Kidney glomerular epithelial cell (primary cell): ENCODE data around the gene CWC25.
"Not testable (repeated sequence)": the region's sequence is repeated elsewhere in the genome, so short reads cannot be mapped to it uniquely, and the experiment has no call there.

Experiments
- DNase-seq: peaks from one replicate; lab custom pipeline; 2025; lab: John Stamatoyannopoulos, UW

Gene CWC25

GRCh38 chr17:38852771-38853291 lies 27.7 kb upstream of the CWC25 start:
- DNase-seq: no peak

- DNase-seq: no peak
Observed at GRCh38 chr17:38851434-38851833, 26.3 kb upstream of the CWC25 start.

GRCh38 chr17:38850374-38850773 lies 25.3 kb upstream of the CWC25 start:
- no peak for DNase-seq

DNA sequence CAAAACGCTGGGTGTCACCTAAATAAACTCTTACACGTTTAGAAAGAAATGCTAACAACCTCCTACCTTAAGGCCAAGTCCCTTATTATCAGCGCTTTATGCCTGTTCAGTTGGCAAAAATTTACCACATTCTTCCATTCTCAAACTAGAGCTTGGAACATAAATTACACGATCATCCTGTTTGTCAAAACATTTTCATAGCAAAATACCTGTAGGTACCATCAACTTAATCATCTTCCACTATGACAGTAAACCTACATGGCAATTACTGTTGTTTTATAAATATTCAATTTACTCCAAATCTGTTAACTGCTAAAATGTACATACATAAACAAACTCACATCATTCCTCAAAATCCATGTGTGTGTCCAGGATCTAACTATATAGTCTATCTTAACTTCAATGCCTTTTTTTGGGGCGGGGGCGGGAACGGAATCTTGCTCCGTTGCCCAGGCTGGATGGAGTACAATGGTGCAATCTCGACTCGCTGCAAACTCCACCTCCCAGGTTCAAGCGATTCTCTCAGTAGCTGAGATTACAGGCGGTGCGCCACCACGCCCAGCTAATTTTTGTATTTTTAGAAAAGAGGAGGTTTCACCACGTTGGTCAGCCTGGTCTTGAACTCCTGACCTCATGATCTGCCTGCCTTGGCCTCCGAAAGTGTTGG lies 24.0 kb upstream of the CWC25 start:
- no peak for DNase-seq

GRCh38 chr17:38848557-38848891 lies 23.4 kb upstream of the CWC25 start:
- DNase-seq: no peak

DNA sequence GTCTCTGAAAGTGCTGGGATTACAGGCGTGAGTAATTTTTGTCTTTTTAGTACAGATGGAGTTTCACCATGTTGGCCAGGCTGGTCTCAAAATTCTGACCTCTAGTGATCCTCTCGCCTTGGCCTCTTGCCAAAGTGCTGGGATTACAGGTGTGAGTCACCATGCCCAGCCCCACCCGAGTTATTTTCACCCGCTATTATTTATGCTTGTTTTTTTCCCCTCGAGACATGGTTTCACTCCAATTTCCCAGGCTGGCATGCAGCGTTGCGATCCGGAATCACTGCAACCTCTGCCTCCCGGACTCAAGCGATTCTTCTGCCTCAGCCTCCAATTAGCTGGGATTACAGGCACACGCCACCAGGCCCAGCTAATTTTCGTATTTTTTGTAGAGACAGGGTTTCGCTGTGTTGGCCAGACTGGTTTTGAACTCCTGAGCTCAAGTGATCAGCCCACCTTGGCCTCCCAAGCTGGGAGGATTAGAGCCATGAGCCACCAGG lies 19.2 kb upstream of the CWC25 start:
- DNase-seq: no peak

DNA sequence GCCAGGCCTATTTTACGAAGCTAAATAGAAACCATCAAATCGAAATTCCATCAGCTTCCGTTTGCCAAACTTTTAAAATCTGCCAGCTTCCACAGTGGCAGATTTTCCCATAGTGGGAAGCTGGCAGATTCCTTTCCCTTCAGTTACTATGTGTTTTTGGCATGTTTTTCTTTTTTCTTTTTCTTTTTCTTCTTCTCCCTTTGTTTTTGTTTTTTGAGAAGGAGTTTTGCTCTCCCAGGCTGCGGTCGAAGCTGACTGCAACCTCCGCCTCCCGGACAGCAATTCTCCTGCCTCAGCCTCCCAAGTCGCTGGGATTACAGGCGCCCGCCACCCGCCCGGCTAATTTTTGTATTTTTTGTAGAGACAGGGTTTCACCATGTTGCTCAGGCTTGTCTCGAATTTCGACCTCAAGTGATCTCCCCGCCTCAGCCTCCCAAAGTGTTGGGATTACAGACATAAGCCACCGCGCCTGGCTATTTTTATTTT lies 684 bp upstream of the CWC25 start:
- DNase-seq: no peak

DNA sequence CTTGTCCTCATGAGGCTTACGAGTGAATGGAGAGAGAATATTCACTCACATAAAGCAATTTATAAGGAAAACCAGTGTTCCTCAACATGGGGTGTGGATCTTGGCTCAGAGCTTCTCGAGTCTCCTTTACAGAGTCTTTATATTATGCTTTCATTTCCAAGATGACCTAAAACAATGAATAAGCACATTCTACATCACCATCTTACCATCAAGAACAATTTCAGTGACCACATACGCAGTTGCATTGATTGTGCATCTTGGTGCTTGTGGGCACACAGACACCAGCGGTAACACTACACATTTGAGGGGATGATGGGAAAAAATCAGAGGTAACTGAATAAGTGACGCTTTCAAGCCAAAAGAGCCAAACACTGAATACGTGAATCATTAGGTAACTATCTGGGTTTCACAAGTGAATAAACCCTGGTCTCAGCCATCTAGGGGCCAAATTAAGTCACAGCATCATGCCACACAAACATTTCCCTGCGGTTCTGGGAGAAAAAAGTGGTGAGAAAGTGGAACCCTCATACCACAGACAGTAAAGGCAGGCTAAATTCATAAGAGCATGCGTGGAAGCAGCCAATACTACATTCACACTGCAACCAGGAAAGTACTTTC lies 9.4 kb downstream of the CWC25 start:
- DNase-seq: peak; percentile 60

- DNase-seq: no peak
Observed at GRCh38 chr17:38809828-38810227, 15.3 kb downstream of the CWC25 start.

DNA sequence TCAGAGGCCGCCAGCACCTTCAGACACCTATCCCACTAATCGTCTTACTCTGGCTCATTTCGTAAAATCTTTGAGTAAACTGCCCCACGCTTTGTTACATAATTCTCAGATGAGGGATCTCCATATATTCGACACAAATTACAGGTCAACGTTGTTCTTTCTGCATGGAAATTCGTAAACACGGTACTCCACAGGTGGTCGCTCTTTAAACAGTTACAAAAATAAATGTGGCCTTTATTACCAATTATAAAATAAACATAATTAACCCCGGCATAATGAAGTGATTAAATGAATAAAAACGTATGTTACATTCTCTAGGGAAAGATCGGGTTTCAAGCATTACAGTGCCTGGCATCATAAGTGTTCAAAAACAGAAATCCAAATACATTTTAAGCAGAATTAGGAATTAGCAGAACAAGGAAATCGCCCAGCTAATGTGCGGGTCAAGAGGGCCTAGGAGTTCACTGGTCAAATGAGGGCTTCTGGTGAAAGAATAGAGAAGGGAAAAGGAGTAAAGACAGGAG lies 24.8 kb downstream of the CWC25 start:
- no peak for DNase-seq

DNA sequence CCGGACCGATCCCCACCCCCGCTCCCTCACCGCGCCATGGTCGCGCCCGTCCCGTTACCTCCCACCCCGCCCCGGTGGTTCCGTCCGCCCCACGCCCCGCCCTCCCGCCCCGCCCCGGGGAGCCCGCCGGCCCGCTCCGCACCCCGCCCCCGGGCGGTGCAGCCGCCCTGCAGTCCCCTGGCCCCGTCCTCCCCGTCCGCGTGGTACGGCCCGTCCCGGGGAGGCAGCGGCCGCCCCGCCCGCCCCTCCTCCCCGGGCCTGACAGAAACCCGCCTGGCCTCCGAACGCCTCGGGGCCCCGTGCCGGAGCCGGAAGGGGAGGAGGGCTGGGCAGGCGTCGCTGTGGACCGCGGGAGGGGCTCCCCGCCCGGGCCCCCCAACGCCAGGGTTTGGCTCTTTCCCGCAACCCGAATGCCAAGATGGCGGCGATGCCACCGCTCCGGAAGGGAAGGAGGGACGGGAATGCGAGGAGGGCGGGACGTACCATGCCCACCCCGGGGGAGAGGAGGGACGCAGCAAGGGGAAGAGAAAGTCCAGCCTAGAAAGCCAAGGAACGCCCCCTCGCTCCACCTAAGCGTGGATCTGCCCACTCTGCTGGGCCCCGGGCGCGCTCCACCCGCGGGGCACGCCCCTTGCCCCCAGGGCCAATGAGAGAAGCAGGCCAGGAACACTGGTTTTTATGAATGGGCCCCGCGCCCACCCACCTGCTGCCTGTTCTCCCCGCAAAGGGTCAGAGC lies 25.5 kb downstream of the CWC25 start, which contains the start of gene PIP4K2B:
TSS of gene PIP4K2B (minus strand) at position 56 of the 736 bp plus-strand sequence. CDS start 132 bp downstream, outside the sequence.
- DNase-seq: peak; percentile 93

- peak; percentile 48 for DNase-seq
Observed at GRCh38 chr17:38798614-38799500, 26.3 kb downstream of the CWC25 start.

GRCh38 chr17:38797828-38798227 lies 27.3 kb downstream of the CWC25 start:
- DNase-seq: no peak

DNA sequence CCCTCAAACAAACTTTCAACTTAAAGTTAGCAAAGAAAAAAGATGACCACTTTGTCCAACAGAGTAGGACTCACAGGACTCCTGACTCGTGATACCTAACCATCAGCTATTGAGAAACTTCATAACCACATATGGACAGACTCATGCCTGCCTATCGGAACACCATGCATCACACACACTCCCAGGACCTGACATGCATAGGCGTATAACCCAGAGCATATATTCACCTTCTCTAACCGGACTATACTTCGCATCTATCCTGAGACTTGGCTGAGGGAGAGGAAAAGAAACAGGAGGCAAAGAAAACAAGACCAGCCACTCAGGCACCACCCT lies 28.0 kb downstream of the CWC25 start:
- no peak for DNase-seq

DNA sequence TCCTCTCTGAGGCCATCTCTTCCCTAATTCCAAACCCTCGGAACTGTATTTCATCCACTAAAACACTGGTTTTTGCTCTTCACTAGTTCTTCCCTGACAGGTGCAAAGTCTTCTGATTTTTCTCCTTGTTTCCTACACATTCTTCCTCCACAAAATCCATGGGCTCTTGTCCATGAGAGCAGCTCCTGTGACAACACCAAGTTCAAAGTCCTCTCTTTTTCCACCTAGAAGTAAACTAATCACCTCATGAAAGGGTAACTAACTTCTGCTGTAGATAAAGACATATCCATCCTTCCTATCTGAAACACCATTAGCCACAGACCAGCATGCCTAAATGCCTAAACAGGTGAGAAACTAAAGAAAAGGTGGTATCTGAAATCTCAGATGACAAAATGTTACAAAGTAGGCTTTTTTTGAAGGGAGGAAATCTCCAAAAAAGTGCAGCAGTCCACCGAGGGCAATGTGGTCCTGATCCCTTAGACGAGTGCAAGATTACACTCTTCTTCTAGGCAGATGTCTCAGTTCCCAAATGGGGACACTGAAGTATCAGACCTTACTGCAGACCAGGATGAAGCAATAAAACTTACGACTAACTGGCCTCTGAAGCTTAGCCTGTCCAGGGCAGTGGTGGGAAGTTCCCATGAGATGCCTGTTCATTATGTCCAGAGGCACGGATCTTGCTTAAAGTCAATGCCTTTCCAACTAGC lies 28.5 kb downstream of the CWC25 start:
- no peak for DNase-seq

GRCh38 chr17:38794221-38794620 lies 30.9 kb downstream of the CWC25 start:
- DNase-seq: no peak

DNA sequence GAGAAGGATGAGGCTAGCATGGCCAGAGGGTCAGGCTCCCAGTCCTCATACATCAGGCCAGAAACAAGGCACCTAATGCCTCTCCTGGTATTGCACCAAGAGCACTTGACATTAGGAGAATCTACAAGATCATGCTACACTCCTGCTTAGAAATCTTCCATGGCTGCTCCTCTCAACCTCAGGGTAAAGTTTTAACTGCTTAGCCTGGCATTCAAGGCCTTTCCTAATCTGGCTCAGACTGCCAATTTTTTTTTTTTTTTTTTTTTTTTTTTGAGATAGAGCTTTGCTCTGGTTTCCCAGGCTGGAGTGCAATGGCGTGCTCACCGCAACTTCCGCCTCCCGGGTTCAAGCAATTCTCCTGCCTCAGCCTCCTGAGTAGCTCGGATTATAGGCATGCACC lies 34.0 kb downstream of the CWC25 start:
- DNase-seq: no peak

- not testable (repeated sequence) for DNase-seq
Observed at GRCh38 chr17:38790148-38790707, 34.9 kb downstream of the CWC25 start.

- no peak for DNase-seq
Observed at GRCh38 chr17:38789185-38789584, 35.9 kb downstream of the CWC25 start.

DNA sequence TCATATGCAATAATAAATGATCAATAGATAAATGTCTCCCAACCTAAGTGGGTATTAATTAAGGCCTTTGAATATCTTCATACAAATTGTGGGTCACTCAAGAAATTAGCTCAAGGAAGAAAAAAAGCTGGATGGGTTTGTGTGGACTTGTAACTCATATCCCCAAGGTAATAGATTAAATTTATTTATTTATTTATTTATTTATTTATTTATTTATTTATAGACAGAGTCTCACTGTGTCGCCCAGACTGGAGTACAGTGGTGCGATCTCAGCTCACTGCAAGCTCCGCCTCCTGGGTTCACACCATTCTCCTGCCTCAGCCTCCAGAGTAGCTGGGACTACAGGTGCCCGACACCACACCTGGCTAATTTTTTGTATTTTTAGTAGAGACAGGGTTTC lies 37.1 kb downstream of the CWC25 start:
- not testable (repeated sequence) for DNase-seq

DNA sequence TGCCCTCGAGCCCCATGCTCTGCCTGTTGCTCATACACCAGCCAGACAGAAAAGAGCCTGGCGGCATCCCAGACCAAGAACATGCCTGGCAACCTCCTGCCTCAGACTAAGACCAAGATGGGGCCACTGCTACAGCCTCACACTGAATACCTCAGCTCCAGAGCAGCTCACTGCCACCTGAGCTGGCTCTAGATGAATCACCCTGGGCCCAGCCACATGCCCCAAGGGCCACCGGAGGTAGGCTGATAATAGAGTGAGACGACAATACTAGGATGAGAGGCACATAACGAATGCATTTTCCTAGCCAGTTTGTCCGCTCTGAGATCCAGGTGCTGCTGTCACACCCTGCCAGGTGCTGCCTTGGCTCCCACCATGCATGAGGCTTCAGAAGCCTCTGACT lies 38.7 kb downstream of the CWC25 start:
- no peak for DNase-seq
